ENCODE measurements around the gene TEF. TPM values are rescaled to one million over a fixed set of nuclear protein-coding genes. Genes with fewer than 3 reads are reported as not detected.

Gene TEF
- total and polyA plus RNA-seq, 9 of the 15 experiments (the other 6 are each of a cell fraction or from before 2014, with no cell fraction given): 0.04 to 3.1 (median 1.2) TPM

GRCh38 chr22:41444360-41445128 lies 62.8 kb downstream of the TEF start (continued):
- TF ChIP-seq HINFP (tag; conservative IDR thresholded peaks at IDR 0.05; ENCODE audit: low read depth) (no peak), HES1 (IDR thresholded peaks at IDR 0.05; ENCODE audit: low read depth) (no peak), KDM2B (CRISPR knock-in tag; IDR thresholded peaks at IDR 0.05) (no peak), BRCA1 (IDR thresholded peaks at IDR 0.05) (no peak), BRCA1 (CRISPR knock-in tag; IDR thresholded peaks at IDR 0.05) (no peak), NCOA6 (IDR thresholded peaks at IDR 0.05) (no peak), ETV6 (IDR thresholded peaks at IDR 0.05; ENCODE audit: borderline replicate concordance in 1 of 2, low read depth in 2 of 2, low read length in 1 of 2) (no peak), ETV6 (CRISPR knock-in tag; IDR thresholded peaks at IDR 0.05; ENCODE audit: borderline replicate concordance) (no peak), KDM5B (IDR thresholded peaks at IDR 0.05; ENCODE audit: insufficient replicate concordance, low read depth, low read length) (no peak), MXI1 (IDR thresholded peaks at IDR 0.05; ENCODE audit: low read depth, low read length) (0 out of 2 replicates have a peak, but pooled peaks have one; percentile 24), MED1 (CRISPR knock-in tag; IDR thresholded peaks at IDR 0.05; ENCODE audit: borderline replicate concordance) (no peak), NFYB (IDR thresholded peaks at IDR 0.05; ENCODE audit: extremely low read depth, insufficient read length) (no peak), GABPA (tag; conservative IDR thresholded peaks at IDR 0.05; ENCODE audit: low read depth) (no peak), EP400 (IDR thresholded peaks at IDR 0.05) (no peak), JUND (IDR thresholded peaks at IDR 0.05; ENCODE audit: borderline replicate concordance, low read depth, low read length) (peak; percentile 17; the same call in 1 of the 2 replicates), JUND (tag; IDR thresholded peaks at IDR 0.05; ENCODE audit: borderline replicate concordance, low read depth, low read length) (no peak), GTF2E2 (tag; IDR thresholded peaks at IDR 0.05) (no peak), ZNF311 (CRISPR knock-in tag; IDR thresholded peaks at IDR 0.05) (no peak), RBFOX2 (IDR thresholded peaks at IDR 0.05; ENCODE audit: low read depth, low read length) (peak; percentile 66), THAP7 (CRISPR knock-in tag; IDR thresholded peaks at IDR 0.05) (no peak), ZNF143 (CRISPR knock-in tag; IDR thresholded peaks at IDR 0.05) (peak; percentile 91), SNIP1 (IDR thresholded peaks at IDR 0.05; ENCODE audit: low read depth) (no peak), OTX1 (CRISPR knock-in tag; IDR thresholded peaks at IDR 0.05) (no peak), ZNF699 (CRISPR knock-in tag; IDR thresholded peaks at IDR 0.05; ENCODE audit: insufficient replicate concordance) (no peak), ZNF232 (CRISPR knock-in tag; IDR thresholded peaks at IDR 0.05) (no peak), GTF2F1 (IDR thresholded peaks at IDR 0.05; ENCODE audit: low read depth, low read length) (no peak), MIER1 (IDR thresholded peaks at IDR 0.05; ENCODE audit: low read depth) (no peak), TCF7 (IDR thresholded peaks at IDR 0.05; ENCODE audit: borderline replicate concordance) (no peak)
